ENCODE results near the gene CLP1. TPM values are rescaled to one million over a fixed set of nuclear protein-coding genes. Genes with fewer than 3 reads are reported as not detected.
"Not testable (repeated sequence)": the region's sequence is repeated elsewhere in the genome, so short reads cannot be mapped to it uniquely, and the experiment has no call there.

Gene CLP1
- total RNA-seq, 2 experiments from 2014 or later: 11.9 to 15.9 TPM

DNA sequence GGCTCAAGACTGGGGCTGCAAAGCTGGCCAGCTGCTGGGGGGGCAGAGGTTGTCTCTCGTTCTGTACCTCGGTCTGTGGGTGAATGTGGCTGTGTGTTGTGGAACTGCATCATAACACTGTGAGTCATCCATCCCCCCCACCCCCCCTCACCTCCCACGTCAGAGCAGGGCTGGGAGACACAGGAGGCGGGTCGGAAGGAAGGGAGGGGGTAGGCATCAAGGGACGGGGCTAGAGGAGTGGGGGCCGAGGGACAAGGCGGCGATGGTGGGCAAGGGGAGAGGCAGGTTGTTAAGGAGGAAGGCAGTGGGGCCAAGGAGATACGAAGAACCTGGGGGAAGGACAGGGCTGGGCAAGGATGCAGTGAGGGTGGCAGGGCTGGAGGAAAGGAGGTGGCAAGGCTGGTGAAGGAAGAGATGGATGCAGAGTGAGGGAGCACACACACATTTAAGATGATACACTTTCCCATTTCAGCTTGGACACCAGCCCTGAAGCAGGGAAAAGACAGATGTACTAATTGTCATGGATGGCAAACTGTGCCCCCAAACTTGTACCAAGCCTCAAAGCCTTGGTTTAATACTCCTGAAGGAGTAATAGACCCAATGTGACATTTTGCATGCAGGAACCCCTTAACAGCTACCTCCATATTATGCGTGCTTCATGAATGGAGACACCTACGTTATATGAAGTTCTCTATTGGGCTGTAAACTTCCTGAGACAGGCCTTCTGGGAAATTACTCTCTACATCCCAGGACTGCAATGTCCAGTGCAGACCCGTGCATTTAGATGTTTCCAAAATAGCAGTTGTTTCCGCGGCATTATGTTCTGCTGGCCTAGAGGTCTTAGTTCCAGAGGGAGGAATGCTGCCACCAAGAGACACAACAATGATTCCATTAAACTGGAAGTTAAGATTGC, 7.5 kb upstream of the CLP1 start, which contains the start of gene YPEL4:
YPEL4 (minus strand) TSS at position 87 of the 913 bp plus-strand sequence. CDS start 2,805 bp downstream, outside the sequence.
- peak; percentile 76 for DNase-seq
- intact Hi-C loops (cut with DNase I, micrococcal nuclease): no loop called here
- ChIA-PET CTCF (interaction anchor here (1.9 to 2.2 kb wide), 2 partner anchors 9 to 11 kb away, joined by 10 read pairs; no protein-coding TSS in a partner anchor), POLR2A (no interaction called here)
- Mint-ChIP-seq H3K36me3 (ENCODE audit: low read depth) (no peaks in the 10 kb centered on the region), H3K4me1 (peaks cover 43% of the 10 kb centered on the region), H3K27me3 (peaks cover 39% of the 10 kb centered on the region), H3K4me3 (peak within 1 kb of the TSS; percentile 68), H3K9me3 (ENCODE audit: low read depth) (no peaks in the 10 kb centered on the region), H3K27ac (peak within 1 kb of the TSS; percentile 52)
- ATAC-seq: peak; percentile 75

GRCh38 chr11:57650739-57651090, 6.8 kb upstream of the CLP1 start:
- DNase-seq (no peak), ATAC-seq (no peak)
- peaks cover 35% of the 10 kb centered on the region for H3K27me3 Mint-ChIP-seq
- H3K27ac Mint-ChIP-seq: no peak overlapping the region
- intact Hi-C loops (cut with DNase I, micrococcal nuclease): no loop called here
- H3K4me1 Mint-ChIP-seq: peaks cover 43% of the 10 kb centered on the region
- H3K9me3 Mint-ChIP-seq (ENCODE audit: low read depth): no peaks in the 10 kb centered on the region
- no peaks in the 10 kb centered on the region for H3K36me3 Mint-ChIP-seq (ENCODE audit: low read depth)
- H3K4me3 Mint-ChIP-seq: no peak overlapping the region
- POLR2A ChIA-PET: no interaction called here
- CTCF ChIA-PET: interaction anchor here (2.2 kb wide), 1 partner anchor 9 kb away, joined by 10 read pairs; no protein-coding TSS in a partner anchor

DNA sequence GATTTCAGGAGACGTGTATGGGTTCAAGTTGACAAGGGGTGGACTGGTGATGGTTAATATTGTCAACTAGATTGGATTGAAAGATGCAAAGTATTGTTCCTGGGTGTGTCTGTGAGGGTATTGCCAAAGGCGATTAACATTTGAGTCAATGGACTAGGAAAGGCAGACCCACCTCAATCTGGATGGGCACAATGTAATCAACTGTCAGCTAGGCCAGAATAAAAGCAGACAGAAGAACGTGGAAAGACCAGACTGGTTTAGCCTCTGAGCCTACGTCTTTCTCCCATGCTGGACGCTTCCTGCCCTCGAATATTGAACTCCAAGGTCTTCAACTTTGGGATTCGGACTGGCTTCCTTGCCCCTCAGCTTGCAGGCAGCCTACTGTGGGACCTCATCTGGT, 6.2 kb upstream of the CLP1 start:
- Mint-ChIP-seq H3K27ac (no peak overlapping the region), H3K27me3 (peaks cover 28% of the 10 kb centered on the region), H3K4me3 (no peak overlapping the region), H3K4me1 (peaks cover 44% of the 10 kb centered on the region), H3K36me3 (ENCODE audit: low read depth) (no peaks in the 10 kb centered on the region), H3K9me3 (ENCODE audit: low read depth) (no peaks in the 10 kb centered on the region)
- no peak for DNase-seq
- intact Hi-C loops (cut with DNase I, micrococcal nuclease): no loop called here
- ATAC-seq: no peak
- POLR2A ChIA-PET: interaction anchor here (0.5 to 0.6 kb wide), 2 partner anchors 104 to 173 kb away, joined by 3 to 7 read pairs; no protein-coding TSS in a partner anchor
- CTCF ChIA-PET: interaction anchor here (0.9 to 2.3 kb wide), 4 partner anchors 7 to 193 kb away, joined by 4 to 10 read pairs (median 6); no protein-coding TSS in a partner anchor

- ChIA-PET CTCF (interaction anchor here (0.6 to 2.3 kb wide), 6 partner anchors 8 to 194 kb away, joined by 3 to 10 read pairs (median 5); partner anchors contain the start of gene UBE2L6), POLR2A (interaction anchor here (0.6 kb wide), 1 partner anchor 21 kb away, joined by 3 read pairs; no protein-coding TSS in a partner anchor)
- peak overlapping the region; percentile 58 for H3K27ac Mint-ChIP-seq
- peaks cover 20% of the 10 kb centered on the region for H3K27me3 Mint-ChIP-seq
- H3K9me3 Mint-ChIP-seq (ENCODE audit: low read depth); H3K36me3 Mint-ChIP-seq (ENCODE audit: low read depth); ATAC-seq; intact Hi-C loops (cut with DNase I, micrococcal nuclease): not testable (repeated sequence)
- H3K4me3 Mint-ChIP-seq: peak overlapping the region; percentile 19
- peak; percentile 59 for DNase-seq
- H3K4me1 Mint-ChIP-seq: peaks cover 43% of the 10 kb centered on the region
These were observed 5.3 kb upstream of the CLP1 start for GRCh38 chr11:57652230-57652629.

DNA sequence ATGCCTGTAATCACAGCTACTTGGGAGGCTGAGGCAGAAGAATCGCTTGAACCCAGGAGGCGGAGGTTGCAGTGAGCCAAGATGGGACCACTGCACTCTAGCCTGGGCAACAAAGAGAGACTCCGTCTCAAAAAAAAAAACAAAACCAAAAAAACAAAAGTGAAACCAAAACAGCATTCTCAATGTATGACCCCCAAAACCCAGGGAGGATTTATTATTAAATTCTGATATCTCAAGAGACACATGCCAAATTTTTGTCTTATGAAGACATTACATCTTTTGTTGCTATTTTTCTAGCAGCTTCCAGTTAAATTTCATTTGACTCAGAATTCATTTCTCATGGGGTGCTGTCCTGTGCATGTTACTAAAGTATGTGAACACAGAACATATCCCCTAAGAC, 4.9 kb upstream of the CLP1 start:
- Mint-ChIP-seq H3K27me3 (peaks cover 16% of the 10 kb centered on the region), H3K36me3 (ENCODE audit: low read depth) (no peaks in the 10 kb centered on the region)
- intact Hi-C loops (cut with DNase I, micrococcal nuclease): no loop called here

GRCh38 chr11:57653163-57653562, 4.4 kb upstream of the CLP1 start:
- POLR2A ChIA-PET: no interaction called here
- H3K36me3 Mint-ChIP-seq (ENCODE audit: low read depth): no peaks in the 10 kb centered on the region
- intact Hi-C loops (cut with DNase I, micrococcal nuclease): no loop called here
- H3K9me3 Mint-ChIP-seq (ENCODE audit: low read depth): no peaks in the 10 kb centered on the region
- H3K4me3 Mint-ChIP-seq: peak overlapping the region; percentile 1
- H3K27me3 Mint-ChIP-seq: peaks cover 11% of the 10 kb centered on the region
- CTCF ChIA-PET: interaction anchor here (0.6 to 2.3 kb wide), 8 partner anchors 9 to 1498 kb away, joined by 3 to 7 read pairs (median 5); no protein-coding TSS in a partner anchor
- DNase-seq: no peak
- peaks cover 37% of the 10 kb centered on the region for H3K4me1 Mint-ChIP-seq
- no peak for ATAC-seq
- peak overlapping the region; percentile 44 for H3K27ac Mint-ChIP-seq

More for the DNA sequence above, 4.9 kb upstream of the CLP1 start:
- H3K4me3 Mint-ChIP-seq: peak overlapping the region; percentile 19
- no peaks in the 10 kb centered on the region for H3K9me3 Mint-ChIP-seq (ENCODE audit: low read depth)
- H3K4me1 Mint-ChIP-seq: peaks cover 41% of the 10 kb centered on the region
- DNase-seq (no peak), ATAC-seq (no peak)
- ChIA-PET POLR2A (interaction anchor here (0.6 kb wide), 1 partner anchor 21 kb away, joined by 3 read pairs; no protein-coding TSS in a partner anchor), CTCF (interaction anchor here (0.6 to 2.3 kb wide), 6 partner anchors 8 to 195 kb away, joined by 4 to 10 read pairs (median 5); no protein-coding TSS in a partner anchor)
- H3K27ac Mint-ChIP-seq: peak overlapping the region; percentile 58

DNA sequence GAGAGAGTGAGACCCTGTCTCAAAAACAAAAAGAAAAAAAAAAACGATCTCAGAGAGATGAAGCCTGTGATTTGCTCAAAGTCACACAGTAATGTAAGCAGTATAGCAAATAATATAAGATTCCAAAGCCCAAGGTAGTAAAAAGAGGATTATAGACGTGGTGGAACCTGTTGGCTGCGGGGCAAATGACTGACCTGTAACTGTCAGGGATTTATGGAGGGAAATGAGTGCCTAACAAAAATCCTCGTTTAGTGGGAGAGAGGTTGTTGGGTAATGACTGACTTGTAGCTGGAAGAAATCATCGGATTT, 723 bp upstream of the CLP1 start:
- Mint-ChIP-seq H3K27me3 (no peaks in the 10 kb centered on the region), H3K36me3 (ENCODE audit: low read depth) (peaks cover 20% of the 10 kb centered on the region), H3K27ac (peak overlapping the region; percentile 72), H3K4me1 (peaks cover 27% of the 10 kb centered on the region), H3K9me3 (ENCODE audit: low read depth) (no peaks in the 10 kb centered on the region), H3K4me3 (peak overlapping the region; percentile 83)
- intact Hi-C loops (cut with DNase I, micrococcal nuclease): loop anchor here (1.0 to 5.0 kb wide), 9 partner anchors 10 to 922 kb away; partner anchors contain the start of genes MED19 (in 2 of the 2), SELENOH (in 2 of the 2), TIMM10 (in 2 of the 2) and TMX2 (in 2 of the 2)
- no peak for ATAC-seq
- CTCF ChIA-PET: interaction anchor here (0.7 to 3.0 kb wide), 3 partner anchors 16 to 311 kb away, joined by 3 to 9 read pairs (median 5); partner anchors contain the start of gene SELENOH
- no peak for DNase-seq
- POLR2A ChIA-PET: no interaction called here

- Mint-ChIP-seq H3K27ac (peak overlapping the region; percentile 95), H3K9me3 (ENCODE audit: low read depth) (no peaks in the 10 kb centered on the region), H3K27me3 (no peaks in the 10 kb centered on the region), H3K4me1 (peaks cover 25% of the 10 kb centered on the region), H3K4me3 (peak overlapping the region; percentile 83), H3K36me3 (ENCODE audit: low read depth) (peaks cover 28% of the 10 kb centered on the region)
- DNase-seq (no peak), ATAC-seq (no peak)
- intact Hi-C loops (cut with DNase I, micrococcal nuclease): loop anchor here in 1 of 2 experiments (5.0 kb wide), 1 partner anchor 251 kb away; no protein-coding TSS in a partner anchor
- ChIA-PET CTCF (interaction anchor here (0.6 to 3.0 kb wide), 5 partner anchors 9 to 143 kb away, joined by 3 to 9 read pairs (median 5); partner anchors contain the start of gene SELENOH), POLR2A (interaction anchor here (1.6 kb wide), 1 partner anchor 9 kb away, joined by 5 read pairs; no protein-coding TSS in a partner anchor)
These were observed 430 bp downstream of the CLP1 start for GRCh38 chr11:57658023-57658361.

GRCh38 chr11:57659669-57660068, 2.1 kb downstream of the CLP1 start:
- intact Hi-C loops (cut with DNase I, micrococcal nuclease): loop anchor here (5.0 to 10.0 kb wide), 3 partner anchors 252 to 1895 kb away; no protein-coding TSS in a partner anchor
- peaks cover 23% of the 10 kb centered on the region for H3K4me1 Mint-ChIP-seq
- H3K27ac Mint-ChIP-seq: no peak overlapping the region
- peaks cover 28% of the 10 kb centered on the region for H3K36me3 Mint-ChIP-seq (ENCODE audit: low read depth)
- CTCF ChIA-PET: interaction anchor here (1.0 to 3.0 kb wide), 2 partner anchors 19 to 133 kb away, joined by 4 to 9 read pairs; no protein-coding TSS in a partner anchor
- H3K9me3 Mint-ChIP-seq (ENCODE audit: low read depth): no peaks in the 10 kb centered on the region
- DNase-seq (no peak), ATAC-seq (no peak)
- no peaks in the 10 kb centered on the region for H3K27me3 Mint-ChIP-seq
- POLR2A ChIA-PET: no interaction called here
- no peak overlapping the region for H3K4me3 Mint-ChIP-seq

DNA sequence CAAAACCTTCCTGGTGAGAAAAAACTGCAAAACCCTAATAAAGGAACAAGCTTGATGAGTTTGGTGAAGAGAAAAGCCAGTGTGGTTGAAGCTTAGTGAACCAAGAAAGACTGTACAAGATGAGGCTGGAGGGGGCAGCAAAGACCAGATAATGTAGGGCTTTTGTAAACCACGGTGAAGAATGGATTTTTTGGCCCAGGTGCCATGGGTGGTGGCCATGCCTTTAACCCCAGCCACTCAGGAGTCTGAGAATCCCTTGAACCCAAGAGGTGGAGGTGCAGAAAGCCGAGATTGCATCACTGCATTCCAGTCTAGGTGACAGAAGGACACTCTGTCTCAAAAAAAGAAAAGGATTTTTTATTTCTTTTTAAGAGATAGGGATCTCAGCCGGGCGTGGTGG, 5.3 kb downstream of the CLP1 start:
- no peak for ATAC-seq
- CTCF ChIA-PET: interaction anchor here (0.6 to 0.9 kb wide), 3 partner anchors 40 to 169 kb away, joined by 3 to 4 read pairs (median 3); no protein-coding TSS in a partner anchor
- Mint-ChIP-seq H3K9me3 (ENCODE audit: low read depth) (no peaks in the 10 kb centered on the region), H3K27me3 (no peaks in the 10 kb centered on the region), H3K4me1 (peaks cover 23% of the 10 kb centered on the region), H3K4me3 (no peak overlapping the region), H3K36me3 (ENCODE audit: low read depth) (peaks cover 28% of the 10 kb centered on the region), H3K27ac (no peak overlapping the region)
- intact Hi-C loops (cut with DNase I, micrococcal nuclease): loop anchor here (10.0 kb wide), 2 partner anchors 862 to 1892 kb away; no protein-coding TSS in a partner anchor
- DNase-seq: peak; percentile 42
- POLR2A ChIA-PET: no interaction called here

DNA sequence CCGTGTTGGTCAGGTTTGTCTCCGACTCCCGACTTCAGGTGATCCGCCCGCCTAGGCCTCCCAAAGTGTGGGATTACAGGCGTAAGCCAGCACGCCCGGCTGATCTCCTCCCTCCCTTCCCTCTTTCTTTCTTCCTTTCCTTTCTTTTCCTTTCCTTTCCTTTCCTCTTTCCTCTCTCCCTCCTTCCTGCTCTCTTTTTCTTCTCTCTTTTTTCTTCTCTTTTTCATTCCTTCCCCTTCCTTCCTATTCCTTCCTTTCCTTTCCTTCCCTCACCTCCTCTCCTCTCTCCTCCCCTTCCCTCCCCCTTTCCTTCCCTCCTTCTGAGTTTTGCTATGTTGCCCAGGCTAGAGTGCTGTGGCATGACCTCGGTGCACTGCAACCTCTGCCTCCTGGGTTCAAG, 6.4 kb downstream of the CLP1 start:
- Mint-ChIP-seq H3K27me3 (no peaks in the 10 kb centered on the region), H3K4me1 (peaks cover 16% of the 10 kb centered on the region), H3K9me3 (ENCODE audit: low read depth) (no peaks in the 10 kb centered on the region), H3K4me3 (no peak overlapping the region), H3K36me3 (ENCODE audit: low read depth) (peaks cover 31% of the 10 kb centered on the region), H3K27ac (no peak overlapping the region)
- ATAC-seq: no peak
- CTCF ChIA-PET: no interaction called here
- no peak for DNase-seq
- POLR2A ChIA-PET: no interaction called here
- intact Hi-C loops (cut with DNase I, micrococcal nuclease): loop anchor here (10.0 kb wide), 2 partner anchors 861 to 1891 kb away; no protein-coding TSS in a partner anchor

Data from activated CD4-positive, alpha-beta T cell treated with anti-CD3 and anti-CD28 coated beads for 36 hours (primary cell).